Measurements from ENCODE around the gene VCL. TPM values are rescaled to one million over a fixed set of nuclear protein-coding genes. Genes with fewer than 3 reads are reported as not detected.
"Not testable (repeated sequence)": the region's sequence is repeated elsewhere in the genome, so short reads cannot be mapped to it uniquely, and the experiment has no call there.

The VCL gene
- total RNA-seq, 1 experiment from 2014 or later = 53.0 TPM

DNA sequence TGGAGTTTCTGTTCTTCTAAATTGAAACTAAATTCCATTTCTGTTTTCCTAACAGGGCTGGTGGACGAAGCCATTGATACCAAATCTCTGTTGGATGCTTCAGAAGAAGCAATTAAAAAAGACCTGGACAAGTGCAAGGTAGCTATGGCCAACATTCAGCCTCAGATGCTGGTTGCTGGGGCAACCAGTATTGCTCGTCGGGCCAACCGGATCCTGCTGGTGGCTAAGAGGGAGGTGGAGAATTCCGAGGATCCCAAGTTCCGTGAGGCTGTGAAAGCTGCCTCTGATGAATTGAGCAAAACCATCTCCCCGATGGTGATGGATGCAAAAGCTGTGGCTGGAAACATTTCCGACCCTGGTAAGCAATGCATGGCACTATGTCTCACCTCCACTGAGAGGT lies 107.1 kb downstream of the VCL start:
- no peak for DNase-seq (ENCODE audit: low spot score)

DNA sequence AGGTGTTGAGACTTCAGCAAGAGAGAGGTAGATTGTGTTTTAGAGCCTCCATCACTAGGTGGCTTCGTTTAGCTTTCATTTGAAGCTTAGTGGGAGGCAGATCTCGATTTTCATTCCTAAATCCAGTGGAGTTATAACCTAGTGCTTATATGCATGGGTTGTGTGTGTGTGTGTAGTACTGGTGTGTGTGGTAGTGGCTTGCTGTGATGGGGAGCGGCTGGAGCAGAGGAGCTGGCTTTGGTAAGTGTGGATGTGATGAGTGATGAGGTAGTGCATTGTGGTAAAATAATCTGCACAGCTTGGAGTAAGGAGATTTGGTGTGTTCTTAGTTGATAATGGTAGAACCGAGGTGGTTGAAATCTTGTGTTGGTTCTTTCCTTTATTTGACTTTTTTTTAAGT lies 109.5 kb downstream of the VCL start:
- DNase-seq (ENCODE audit: low spot score) = no peak

- no peak for DNase-seq (ENCODE audit: low spot score)
Observed at GRCh38 chr10:74109452-74109851, 111.5 kb downstream of the VCL start.

- DNase-seq (ENCODE audit: low spot score) = no peak
Observed at GRCh38 chr10:74110120-74110519, 112.2 kb downstream of the VCL start.

DNA sequence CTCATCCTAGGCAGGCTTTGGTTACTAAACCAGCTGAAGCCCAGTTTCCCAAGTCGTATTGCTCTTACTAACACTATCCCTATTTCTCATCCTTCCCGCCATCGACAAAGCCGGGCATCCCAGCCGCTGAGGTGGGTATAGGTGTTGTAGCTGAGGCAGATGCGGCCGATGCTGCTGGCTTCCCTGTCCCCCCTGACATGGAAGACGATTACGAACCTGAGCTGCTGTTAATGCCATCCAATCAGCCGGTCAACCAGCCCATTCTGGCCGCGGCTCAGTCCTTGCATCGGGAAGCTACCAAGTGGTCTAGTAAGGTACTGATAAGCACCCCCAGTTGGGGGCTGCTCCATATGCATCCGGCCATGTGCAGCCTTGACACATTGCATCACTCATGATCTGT lies 113.9 kb downstream of the VCL start:
- no peak for DNase-seq (ENCODE audit: low spot score)

DNA sequence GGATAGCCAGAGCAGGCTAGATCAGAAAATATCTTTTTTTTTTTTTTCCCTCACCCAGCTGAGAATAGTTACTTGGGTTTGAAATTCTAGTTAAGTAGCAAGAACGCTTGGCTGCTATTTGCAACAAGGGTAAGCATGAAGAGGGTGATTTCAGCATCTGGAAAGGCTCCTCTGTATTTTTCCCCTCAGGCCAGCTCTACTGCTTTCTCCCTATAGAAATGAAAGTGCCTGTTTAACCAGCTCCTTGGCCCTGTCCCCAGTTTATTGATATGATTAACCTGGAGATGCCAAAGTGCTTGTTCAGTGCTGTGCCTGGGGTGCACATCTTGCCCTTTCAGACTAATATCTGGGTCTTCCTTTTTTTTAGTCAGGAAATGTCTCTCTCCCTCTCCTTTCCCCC lies 115.6 kb downstream of the VCL start:
- no peak for DNase-seq (ENCODE audit: low spot score)

GRCh38 chr10:74114041-74114448 lies 116.1 kb downstream of the VCL start:
- DNase-seq (ENCODE audit: low spot score) = no peak

DNA sequence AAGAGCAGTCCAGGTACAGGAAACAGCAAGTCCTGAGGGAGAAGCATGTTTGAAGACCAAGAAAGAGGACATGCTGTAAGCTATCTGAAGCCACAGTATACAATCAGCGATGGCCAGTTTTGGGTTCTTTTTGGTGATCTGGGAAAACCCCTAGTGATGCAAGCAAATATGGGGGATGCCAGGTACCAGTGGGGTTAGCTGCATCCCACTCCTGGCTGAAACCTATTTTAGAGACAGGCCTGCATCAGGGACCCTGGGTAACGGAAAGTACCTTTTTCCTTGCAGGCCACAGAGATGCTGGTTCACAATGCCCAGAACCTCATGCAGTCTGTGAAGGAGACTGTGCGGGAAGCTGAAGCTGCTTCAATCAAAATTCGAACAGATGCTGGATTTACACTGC lies 119.8 kb downstream of the VCL start:
- no peak for DNase-seq (ENCODE audit: low spot score)

GRCh38 chr10:74118804-74119203 lies 120.9 kb downstream of the VCL start:
- no peak for DNase-seq (ENCODE audit: low spot score)

- no peak for DNase-seq (ENCODE audit: low spot score)
Observed at GRCh38 chr10:74120911-74121310, 123.0 kb downstream of the VCL start.

- no peak for DNase-seq (ENCODE audit: low spot score)
Observed at GRCh38 chr10:74121368-74121767, 123.5 kb downstream of the VCL start.

DNA sequence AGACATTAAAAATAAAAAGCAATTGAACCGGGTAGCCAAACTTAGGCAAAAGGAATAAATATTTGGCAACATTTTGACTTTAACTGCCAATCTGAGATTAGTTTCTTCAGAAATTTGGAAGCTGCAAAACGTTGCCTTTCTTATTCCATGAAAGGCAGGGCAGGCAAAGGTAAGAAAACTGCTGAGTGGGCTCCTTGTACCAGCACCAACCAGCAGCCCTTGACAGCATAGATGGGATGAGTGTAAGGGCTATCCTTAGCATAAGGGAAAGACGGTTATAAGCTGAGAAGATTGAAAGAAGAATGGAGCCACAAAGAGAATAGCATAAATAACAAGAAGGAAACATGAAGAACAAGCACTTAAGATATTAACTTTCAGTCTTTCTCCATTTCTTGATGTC lies 124.1 kb downstream of the VCL start:
- no peak for DNase-seq (ENCODE audit: low spot score)

GRCh38 chr10:74123081-74123480 lies 125.2 kb downstream of the VCL start:
- DNase-seq (ENCODE audit: low spot score) = no peak

DNA sequence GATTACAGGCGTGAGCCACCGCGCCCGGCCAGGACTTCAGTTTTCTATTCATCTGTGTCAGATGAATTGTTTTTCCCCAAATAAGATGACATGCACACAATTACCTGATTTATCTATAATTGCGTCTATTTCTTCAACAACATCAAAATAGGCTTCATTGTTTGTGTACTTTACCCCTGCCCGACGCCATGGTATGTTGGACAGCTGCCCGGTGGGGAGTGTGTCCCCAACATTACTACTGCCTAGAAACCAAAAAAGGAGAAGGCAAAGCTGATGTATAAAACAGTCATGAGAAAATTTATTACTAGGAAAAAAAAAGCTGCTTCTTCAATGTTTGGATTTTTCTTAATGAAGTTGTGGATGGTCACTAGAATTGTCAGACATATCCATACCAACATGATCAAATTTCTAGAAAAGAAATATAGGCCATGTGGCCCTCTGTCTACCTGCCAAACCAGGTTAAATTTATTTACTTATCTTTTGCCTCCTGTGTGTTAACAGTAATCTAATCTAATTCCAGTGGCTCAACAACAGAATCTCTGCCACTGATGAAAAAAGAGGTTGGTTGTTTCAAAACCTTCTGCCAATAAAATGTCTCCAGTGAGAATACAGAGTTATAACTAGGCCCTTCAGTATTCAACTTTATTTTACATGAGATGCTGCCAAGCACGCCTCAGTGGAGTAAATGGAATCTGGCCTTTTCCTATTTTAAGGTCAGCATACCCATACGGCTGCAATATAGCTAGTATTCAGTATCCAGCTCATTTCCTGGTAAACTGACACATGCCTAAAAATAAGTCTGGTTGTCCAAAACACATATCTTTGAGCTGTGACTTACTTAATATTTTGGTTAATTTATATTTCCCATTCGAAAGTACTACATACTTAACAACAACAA lies 136.3 kb downstream of the VCL start:
- DNase-seq (ENCODE audit: low spot score) = no peak

DNA sequence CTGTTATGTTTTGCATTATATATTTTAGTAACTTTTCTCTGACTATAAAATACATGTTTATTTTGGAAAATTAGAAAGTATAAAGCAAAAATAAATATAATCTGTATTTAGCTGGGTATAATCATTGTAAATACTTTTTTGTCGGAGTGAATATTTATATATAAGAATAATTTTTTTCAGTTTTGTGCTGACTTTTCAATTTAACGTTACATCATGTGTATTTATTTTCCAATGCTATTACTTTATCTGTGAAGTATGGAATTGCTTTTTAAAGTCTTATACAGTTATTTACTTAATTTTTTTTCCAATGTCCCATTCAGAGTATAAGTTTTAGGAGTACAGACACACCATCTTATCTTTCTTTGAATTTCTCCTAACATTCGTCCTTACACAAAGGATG lies 137.5 kb downstream of the VCL start:
- DNase-seq (ENCODE audit: low spot score) = no peak

DNA sequence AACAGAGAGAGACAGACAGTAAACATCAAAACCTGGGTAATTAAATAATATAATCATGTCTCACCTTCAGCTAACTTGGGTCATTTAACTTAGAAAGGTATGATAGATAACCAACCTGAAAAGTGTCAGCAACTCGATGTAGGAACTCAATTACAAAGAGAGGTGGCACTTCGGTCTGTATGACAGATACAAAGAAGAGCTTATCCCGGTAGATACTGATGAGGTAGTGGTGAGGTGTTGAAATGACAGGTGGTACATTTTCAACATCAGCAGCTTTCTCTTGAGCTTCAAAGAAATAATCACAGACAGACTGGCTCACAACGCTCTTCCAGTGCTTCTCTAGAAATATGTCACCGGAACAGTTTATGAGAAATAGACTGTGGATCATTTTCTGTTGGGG lies 140.1 kb downstream of the VCL start:
- DNase-seq (ENCODE audit: low spot score) = no peak

DNA sequence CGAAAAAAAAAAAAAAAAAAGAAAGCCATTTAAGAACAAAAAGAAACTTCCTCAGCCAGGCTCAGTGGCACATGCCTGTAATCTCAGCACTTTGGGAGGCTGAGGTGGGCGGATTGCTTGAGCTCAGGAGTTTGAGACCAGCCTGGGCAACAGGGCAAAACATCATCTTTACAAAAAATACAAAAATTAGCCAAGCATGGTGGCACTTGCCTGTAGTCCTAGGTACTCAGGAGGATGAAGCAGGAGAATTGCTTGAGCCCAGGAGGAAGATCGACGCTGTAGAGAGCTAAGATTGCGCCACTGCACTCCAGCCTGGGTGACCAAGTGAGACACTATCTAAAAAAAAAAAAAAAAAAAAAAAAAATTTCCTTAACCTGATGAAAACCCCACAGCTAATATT lies 140.7 kb downstream of the VCL start:
- not testable (repeated sequence) for DNase-seq (ENCODE audit: low spot score)

DNA sequence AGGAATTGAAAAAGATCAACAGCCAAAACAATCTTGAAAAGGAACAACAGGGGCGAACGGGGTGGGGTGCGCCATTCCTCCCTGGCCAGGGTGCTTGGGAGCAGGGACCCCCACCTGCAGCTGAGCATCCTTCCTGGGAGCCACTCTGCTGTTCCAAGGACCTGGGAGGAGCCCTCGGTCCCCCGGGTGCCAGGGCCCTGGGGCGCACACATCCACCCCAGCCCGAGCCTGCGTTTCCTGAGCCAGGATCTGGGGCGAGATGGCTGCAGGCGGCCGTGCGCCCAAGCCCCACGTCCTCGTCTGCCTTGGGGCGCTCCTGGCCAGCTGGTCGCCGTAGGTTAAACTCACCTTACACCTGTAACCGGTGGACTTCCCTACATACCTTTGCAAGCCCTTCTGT lies 142.1 kb downstream of the VCL start:
- no peak for DNase-seq (ENCODE audit: low spot score)

- DNase-seq (ENCODE audit: low spot score) = no peak
Observed at GRCh38 chr10:74140553-74140952, 142.6 kb downstream of the VCL start.

DNA sequence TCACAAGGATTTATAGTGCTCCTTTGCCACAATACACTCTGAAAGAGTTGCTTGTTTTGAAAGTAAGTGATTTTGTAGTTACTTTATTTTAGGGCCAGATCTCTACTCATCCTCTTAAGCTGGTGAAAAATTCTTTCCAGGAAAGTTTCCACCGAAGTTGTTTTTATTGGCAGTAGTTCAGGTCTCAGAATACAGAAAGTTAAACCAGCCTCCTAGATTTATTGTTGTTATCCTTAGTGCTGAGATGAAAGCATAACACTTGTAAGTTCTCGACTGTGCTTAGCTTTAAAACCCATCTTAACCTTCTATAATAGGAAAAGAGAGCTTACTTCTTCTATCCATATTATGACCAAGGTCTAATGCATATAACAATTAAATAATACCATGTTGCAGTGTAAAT lies 147.2 kb downstream of the VCL start:
- peak; percentile 19 for DNase-seq (ENCODE audit: low spot score)

DNA sequence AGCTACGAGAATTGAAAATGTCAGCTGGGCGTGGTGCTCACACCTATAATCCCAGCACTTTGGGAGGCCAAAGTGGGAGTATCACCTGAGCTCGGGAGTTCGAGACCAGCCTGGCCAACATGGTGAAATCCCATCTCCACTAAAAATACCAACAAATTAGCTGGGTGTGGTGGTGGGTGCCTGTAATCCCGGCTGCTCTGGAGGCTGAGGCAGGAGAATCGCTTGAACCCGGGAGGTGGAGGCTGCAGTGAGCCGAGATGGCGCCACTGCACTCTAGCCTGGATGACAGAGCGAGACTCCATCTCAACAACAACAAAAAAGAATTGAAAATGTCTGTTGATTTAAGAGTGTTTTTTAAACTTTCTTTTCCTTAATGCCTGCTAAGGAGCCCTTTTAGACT lies 149.1 kb downstream of the VCL start:
- not testable (repeated sequence) for DNase-seq (ENCODE audit: low spot score)

DNA sequence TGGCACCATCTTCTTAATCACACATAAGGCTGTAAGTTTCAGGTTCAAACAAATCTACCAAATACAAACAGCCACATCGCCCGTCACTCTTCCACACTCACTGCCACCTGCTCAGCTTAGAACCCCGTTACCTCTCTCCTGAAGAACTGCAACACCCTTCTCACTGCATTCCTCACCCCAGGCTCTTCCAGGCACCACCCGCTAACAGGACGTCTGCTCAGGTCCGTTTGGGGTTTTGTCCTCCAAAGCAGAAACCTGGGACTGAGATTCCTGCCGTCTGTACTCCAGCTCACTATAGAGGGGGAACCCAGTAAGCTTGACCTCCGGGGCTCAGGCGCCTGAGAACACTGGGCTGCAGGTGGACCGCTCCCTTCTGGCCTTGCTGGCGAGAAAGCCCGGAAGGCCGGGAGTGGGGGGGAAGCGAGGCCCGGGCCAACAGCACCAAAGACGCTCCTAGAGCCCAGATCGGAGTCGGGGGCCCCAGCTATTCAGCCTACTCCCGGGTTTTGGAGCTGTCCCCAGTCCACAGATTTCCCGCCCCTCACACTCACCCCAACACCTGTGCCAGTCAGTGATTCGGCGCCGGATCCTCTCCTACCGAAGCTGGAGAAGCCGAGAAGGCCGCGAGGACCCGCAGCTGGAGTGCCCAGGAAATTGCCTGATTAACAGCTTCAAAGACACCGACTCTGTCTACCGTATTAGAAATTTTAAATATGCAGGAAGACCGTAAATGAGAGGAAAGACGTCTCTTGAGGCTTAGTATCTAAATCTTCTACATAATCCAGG lies 152.5 kb downstream of the VCL start, which contains the start of gene AP3M1:
TSS of gene AP3M1 (minus strand) at position 625 of the 786 bp plus-strand sequence. CDS start 12,449 bp downstream, outside the sequence.
- DNase-seq (ENCODE audit: low spot score) = no peak
